ENCODE data around the gene ASS1.
"Not testable (repeated sequence)": the region's sequence is repeated elsewhere in the genome, so short reads cannot be mapped to it uniquely, and the experiment has no call there.

Gene ASS1

DNA sequence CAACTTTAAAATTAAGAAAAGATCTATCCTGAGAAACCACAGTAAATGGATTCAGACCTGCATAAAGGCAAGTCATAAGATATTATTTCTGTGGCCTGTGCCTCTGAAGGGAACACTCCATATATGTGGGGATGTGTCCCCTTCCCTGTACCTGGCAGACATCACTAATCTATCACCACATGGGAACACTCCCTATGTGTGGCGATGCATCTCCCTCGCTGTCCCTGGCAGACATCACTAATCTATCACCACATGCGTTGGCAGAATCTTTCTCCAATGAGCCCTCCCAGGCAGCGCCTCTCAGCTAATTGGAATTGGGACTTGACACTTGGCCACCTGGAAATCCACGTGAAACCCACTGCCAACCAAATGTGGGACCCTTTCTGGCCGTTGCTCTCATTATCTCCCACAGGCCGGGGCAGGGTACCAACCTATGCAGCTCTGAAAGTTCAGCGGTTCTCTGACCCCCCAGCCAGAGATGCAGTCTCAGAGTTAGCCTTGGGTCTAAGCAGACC is 25.2 kb upstream of the ASS1 start:
- DNase-seq = no peak

DNA sequence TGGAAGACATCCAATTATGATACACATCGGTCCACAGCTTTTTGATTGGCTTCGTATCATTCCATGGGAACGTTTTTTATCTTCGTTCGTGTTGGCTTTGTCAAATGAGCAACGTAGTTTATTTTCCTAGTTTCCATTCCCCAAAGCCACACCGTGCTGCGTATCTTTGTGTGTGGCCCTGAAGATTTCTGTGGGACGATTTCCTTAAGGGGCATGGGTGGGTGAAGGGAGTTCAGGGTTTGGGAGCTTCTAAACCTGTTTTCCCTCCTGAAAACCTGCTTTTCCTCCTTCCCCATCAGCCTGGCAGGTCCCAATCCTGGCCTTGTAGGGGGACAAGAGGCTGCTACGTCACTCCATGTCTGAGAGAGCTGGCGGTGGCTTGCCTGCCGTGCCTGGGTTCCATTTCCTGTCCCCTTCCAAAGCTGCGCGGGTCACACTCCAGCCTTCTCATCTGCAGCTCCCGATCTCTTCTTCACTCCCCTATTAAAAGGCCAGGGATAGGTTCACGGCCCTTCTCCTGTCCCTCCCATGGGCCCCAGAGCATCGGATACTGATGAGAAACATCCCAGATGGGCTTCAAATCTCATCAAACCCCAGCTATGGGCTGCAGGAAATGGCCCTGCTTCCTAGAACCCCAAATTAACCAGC is 23.5 kb upstream of the ASS1 start:
- no peak for DNase-seq

DNA sequence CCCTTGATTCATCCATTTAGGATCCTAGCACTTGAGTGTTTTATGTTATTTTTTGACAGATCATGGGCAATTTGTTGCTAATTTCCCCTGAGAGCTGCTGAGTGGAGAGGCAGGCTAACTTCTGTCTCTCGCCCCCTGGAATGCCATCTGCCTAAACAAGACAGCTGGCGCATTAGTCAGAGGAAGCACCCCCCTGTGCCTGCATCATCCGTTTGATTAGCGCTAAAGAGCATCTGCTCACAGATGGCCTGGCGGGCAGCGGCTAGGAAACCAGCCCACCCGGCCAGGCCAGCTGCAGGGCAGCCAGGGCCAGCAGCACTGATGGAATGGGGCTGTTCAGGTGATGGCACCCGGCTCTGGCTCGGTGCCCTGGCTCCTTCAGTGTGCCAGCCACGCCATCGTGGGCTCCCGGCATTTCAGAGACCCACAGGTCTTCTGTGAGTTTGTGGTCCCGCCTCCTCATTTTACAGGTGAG is 22.9 kb upstream of the ASS1 start:
- no peak for DNase-seq

DNA sequence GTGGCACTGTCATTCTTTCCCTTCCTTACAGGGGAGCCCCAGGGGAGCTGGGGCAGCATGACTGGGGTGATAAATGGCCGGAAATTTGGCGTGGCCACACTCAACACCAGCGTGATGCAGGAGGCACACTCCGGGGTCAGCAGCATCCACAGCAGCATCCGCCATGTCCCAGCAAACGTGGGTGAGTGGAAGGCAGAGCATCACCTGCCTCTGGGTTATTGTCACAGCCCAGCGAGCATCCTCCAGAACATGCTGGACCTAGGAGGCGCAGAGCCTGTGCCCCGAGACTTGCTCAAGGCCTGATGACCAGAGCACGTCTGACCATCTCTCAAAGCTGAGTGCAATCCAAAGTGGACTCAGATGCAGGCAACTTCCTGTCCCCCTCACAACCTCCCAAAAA is 22.2 kb upstream of the ASS1 start:
- no peak for DNase-seq

DNA sequence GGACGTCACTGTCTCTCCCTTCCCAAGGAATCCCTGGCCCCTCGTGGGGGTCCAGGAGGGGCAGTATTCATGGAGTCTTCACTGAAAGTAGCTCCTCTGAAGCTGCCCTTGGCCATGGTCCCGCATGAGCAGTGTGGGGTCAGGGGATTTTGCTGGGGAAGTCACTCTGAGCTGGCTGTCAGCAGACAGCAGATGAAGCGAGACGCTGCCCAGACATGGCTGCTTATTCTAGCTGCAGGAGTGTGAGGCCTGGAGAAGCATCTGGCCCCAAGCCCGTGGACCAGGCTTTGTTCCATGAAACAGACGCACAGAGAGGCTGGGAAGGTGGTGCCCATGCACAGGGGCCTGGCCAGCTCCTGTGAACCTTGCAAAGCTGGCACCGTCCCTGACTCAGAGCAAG is 21.5 kb upstream of the ASS1 start:
- no peak for DNase-seq

DNA sequence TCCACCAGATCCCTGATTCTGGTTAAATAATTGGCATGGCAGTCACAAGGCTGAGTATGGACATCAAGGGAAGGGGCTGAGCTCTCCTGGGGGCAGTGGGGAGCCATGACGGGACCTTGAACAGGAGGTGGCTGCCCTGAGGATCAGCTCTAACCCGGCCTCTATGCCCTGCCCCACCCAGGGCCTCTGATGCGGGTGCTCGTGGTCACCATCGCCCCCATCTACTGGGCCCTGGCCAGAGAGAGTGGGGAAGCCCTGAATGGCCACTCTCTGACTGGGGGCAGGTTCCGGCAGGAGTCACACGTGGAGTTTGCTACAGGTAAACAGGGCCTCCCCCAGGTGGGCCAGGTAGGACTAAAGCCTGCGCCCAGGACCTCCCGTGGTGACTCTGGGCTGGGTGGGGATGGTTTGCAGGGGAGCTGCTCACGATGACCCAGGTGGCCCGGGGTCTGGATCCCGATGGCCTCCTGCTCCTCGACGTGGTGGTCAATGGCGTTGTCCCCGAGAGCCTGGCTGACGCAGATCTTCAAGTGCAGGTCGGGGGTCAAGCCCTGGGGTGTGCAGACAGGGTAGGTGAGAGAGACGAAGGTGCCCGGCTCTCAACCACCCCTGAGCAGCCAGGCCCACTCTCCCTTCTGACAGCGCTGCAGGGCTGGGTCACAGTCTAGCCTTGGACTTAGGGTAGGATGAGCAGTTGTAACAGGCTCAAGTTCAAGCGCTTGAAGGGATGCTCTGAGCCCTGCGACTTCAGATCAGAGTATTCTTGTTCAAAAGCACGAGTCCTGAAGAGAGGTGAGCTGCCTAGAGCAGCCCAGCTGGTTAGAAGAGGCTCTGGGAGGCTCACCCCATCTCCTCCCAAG is 19.9 kb upstream of the ASS1 start:
- DNase-seq = no peak

DNA sequence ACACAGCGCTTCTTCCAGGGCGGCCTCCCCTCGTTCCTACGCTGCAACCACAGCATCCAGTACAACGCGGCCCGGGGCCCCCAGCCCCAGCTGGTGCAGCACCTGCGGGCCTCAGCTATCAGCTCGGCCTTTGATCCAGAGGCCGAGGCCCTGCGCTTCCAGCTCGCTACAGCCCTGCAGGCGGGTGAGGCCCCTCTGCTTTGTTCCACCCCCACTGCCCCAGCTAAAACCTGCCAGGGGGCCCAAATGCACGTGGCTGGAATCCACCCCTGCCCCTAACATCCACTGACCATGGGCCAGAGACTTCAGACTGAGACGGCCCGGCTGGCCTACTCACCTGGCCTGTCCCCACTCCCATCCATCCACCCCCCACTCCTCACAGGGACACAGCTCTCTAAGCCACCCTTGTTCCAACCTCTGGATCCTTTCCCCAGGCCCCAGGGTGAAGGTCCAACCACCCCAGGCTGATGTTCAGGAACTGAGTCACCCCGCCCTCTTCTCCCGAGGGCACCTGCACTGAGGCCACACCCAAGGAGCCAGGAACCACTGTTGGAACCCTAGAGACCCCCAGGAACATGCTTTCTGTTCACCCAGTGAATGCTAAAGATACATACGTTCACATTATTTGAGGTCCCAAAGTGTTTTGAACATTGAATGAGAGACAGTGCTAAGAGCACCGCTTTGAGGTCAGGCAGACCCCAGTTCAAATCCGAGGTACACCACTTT is 18.9 kb upstream of the ASS1 start:
- no peak for DNase-seq

DNA sequence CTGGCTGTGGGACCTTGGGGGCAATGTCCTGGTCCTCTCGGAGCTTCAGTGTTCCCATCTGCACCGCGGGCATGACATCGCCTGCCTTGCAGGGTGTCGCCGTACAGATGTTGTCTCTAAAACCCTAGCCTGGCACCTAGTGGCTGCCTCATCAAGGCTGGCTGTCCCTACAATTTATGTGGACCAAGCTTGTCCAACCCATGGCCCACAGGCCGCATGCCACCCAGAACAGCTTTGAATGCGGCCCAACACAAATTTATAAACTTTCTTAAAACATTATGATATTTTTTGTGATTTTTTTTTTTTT is 18.3 kb upstream of the ASS1 start:
- DNase-seq = no peak

DNA sequence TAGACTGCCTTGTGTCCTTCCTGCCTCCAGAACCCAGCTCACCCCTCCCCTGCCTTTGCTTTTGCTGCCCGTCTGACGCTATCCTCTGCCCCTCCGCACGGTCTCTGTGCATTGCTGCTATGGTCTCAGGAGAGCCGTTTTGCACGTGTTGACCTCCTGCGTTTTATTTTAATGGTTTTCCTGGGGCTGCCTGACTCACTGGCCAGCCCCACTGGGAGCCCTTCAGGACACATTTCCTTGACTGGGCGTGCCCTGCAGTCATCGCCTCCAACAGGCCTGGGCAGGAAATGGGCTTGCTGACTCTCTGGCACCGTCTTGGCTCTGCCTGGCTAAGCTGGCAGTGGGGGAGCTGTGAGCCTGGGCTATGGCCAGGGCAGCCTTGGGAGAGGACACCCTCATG is 17.9 kb upstream of the ASS1 start:
- peak; percentile 57 for DNase-seq

DNA sequence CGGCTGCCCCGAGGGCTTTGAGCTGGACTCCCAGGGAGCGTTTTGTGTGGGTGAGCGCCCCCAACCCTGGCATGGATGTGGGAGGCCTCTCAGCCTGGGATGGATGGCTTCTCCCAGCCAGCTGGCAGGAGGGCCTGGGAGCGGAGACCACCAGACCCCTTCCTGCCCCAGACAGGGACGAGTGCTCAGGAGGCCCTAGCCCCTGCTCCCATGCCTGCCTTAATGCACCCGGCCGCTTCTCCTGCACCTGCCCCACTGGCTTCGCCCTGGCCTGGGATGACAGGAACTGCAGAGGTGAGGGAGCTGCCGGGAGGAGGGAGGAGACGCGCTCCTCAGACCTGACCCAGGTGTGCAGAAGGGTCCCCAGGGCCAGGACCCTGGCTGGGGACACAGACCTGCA is 17.4 kb upstream of the ASS1 start:
- no peak for DNase-seq

DNA sequence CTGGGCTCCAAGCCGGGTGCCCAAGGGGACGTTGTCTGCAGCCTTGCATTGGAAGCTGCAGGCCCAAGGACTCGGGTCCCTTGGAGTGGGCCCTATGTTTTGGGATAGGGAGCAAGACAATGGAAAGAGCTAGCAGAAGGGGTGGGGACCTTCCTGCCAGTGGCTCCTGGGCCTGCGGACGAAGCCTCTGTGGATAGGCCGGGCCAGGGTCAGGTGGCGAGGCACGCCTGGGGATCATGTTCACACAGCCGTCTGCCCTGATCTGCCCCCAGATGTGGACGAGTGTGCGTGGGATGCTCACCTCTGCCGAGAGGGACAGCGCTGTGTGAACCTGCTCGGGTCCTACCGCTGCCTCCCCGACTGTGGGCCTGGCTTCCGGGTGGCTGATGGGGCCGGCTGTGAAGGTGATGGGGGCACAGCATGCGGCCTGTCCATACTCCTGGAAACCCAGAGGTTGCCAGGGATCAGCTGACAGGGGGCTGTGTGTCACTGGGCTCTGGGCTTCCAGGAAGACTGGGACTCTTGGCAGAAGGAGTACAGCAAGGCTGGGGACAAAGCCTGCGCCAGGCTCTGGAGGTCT is 16.6 kb upstream of the ASS1 start:
- no peak for DNase-seq

DNA sequence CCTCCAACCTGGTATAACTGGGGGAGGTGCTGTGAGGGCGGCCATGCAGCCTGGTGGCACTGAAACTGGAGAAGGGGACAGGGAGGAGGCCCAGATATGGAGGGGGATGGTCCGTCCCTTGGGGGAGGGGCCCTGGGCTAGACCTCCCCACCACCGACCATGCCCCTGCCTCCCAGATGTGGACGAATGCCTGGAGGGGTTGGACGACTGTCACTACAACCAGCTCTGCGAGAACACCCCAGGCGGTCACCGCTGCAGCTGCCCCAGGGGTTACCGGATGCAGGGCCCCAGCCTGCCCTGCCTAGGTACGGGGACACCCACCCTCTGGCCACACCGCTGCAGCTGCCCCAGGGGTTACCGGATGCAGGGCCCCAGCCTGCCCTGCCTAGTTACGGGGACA is 15.4 kb upstream of the ASS1 start:
- DNase-seq = no peak

DNA sequence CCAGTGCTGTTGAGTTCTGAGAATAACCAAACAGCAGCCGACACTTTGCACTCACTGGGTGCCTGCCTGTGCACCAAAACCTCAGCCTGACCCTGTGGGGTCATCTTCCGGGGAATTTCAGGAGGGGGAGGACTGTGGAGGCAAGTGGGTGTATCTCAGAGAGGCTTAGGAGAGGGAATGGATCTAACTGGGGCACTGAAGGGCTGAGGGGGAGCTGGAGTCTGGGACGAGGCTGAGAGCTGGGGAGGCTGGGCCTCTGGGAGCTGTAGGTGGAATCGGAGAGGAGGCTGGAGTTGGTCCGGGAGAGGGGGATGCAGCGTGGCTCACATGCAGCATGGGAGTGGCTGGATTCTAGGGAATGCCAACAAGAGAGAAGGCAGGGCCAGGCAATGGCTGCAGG is 14.9 kb upstream of the ASS1 start:
- no peak for DNase-seq

DNA sequence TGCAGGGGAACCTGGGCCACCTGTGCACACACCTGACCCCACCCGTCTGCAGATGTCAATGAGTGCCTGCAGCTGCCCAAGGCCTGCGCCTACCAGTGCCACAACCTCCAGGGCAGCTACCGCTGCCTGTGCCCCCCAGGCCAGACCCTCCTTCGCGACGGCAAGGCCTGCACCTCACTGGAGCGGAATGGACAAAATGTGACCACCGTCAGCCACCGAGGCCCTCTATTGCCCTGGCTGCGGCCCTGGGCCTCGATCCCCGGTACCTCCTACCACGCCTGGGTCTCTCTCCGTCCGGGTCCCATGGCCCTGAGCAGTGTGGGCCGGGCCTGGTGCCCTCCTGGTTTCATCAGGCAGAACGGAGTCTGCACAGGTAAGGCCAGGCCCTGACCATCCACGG is 14.5 kb upstream of the ASS1 start:
- DNase-seq = no peak

DNA sequence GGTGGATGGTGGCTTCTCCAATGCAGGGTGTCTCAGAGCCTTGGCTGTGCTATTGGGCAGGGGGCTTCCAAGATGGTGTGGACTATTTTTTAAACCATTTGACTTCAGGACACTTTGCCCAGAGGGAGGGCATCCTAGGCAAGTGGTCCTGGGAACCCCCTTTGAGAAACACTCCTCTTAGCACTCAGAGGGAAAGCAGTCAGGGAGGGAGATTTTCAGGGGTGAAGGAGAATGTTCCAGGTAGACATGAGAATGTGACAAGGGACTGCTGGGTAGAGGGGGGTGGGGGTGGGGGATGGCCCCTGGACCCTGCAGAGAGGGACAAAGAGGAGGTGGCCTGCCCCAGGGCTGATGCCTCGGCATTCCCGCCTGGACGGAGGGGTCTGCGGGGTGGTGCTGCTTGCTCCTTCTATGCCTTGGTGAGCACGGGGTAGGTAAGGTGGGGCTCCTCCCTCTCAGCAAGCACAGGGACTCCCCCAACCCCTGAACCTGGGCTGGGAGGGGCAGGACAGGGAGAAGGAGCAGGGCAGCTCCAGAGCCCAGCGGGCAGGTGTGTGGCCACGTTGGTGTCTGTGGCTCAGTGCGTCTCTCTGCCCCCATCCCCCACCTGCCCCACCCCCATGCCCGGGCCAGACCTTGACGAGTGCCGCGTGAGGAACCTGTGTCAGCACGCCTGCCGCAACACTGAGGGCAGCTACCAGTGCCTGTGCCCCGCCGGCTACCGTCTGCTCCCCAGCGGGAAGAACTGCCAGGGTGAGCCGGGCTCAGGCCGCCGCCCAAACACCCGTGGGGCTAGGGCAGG is 13.8 kb upstream of the ASS1 start:
- no peak for DNase-seq

DNA sequence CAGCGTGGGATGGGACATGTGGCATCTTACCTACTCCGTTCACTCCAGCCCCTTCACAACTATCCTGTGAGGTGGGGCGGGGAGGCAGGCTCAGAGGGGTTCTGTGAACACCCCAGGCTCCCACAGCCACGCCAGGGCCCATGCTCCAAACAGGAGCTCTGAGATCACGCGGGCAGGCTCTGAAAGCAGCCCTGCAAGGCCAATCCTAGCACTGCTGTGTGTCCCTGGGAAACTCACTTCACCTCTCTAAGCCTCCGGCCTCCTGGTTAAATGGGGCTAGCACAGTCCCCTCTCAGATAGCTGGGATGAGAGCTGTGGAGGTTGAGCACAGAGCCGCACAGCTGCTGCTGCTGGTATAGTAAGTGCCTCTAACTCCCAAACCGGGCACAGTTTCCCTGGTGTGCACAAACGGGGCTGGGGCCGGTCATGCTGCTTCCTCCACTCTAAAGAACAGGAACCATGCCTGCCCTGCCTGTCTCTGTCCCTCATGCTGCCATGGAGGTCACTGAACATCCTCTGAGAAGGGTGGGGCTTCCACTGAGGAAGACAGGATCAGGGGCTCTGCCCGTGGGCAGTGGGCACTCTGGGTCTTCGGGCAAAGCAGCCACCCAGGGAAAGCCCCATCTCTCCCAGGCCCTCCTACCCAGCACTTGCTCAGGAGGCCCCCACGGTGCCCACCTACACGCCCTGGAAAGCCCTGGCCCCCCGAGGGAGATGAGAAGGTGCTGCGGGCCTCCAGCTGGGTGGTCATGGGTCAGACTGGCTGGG is 13.0 kb upstream of the ASS1 start:
- DNase-seq = no peak

DNA sequence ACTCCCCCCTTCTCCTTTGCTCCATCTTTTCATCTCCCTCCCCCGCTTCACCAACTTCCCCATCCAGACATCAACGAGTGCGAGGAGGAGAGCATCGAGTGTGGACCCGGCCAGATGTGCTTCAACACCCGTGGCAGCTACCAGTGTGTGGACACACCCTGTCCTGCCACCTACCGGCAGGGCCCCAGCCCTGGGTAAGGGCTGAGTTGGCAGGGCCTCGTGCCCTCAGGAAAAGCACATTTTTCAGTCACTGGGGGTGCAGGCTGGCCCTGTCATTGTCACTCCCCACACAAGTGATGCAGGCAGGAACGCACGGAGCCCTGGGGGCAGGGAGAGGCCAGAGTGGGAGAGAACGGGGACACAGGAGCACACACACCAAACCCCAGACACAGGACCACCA is 12.4 kb upstream of the ASS1 start:
- no peak for DNase-seq

DNA sequence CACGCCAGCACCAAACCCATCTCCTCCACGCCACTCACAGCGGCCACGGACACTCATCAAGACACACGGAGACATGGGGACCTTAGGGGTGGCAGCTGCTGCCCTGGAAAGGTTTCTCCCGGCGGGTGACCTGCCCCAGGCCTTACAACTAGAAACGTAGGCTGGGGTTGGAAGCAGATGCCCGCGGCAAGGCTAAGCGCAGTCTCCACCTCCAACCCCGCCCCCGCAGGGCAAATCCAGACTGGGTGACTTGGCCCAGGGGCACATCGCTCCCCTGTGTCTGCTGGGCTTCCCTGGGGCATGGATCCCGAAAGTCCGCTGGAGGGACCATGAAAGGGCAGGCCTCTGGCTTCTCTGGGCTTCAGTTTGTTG is 12.0 kb upstream of the ASS1 start:
- no peak for DNase-seq

DNA sequence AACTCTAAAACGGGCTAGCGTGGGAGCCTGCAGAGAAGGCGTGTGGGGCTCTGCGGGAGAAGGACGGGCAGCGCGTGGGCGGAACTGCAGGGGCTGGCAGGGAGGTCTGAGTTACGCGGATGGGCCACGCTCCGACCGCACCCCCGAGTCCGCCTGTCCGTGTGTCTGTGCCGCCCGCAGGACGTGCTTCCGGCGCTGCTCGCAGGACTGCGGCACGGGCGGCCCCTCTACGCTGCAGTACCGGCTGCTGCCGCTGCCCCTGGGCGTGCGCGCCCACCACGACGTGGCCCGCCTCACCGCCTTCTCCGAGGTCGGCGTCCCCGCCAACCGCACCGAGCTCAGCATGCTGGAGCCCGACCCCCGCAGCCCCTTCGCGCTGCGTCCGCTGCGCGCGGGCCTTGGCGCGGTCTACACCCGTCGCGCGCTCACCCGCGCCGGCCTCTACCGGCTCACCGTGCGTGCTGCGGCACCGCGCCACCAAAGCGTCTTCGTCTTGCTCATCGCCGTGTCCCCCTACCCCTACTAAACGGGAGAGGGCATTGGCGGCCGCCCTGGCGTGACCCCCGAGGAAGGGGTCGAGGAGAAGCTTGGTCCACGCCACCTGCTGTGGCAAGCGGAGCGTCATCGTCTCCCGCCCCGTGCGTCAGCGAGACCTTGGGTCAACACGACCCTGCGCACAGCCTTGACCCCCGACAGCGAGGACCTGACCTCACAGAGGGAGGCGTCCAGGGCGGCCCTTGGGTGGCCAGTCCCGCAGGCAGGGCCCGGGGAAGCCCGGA is 11.4 kb upstream of the ASS1 start:
- no peak for DNase-seq

DNA sequence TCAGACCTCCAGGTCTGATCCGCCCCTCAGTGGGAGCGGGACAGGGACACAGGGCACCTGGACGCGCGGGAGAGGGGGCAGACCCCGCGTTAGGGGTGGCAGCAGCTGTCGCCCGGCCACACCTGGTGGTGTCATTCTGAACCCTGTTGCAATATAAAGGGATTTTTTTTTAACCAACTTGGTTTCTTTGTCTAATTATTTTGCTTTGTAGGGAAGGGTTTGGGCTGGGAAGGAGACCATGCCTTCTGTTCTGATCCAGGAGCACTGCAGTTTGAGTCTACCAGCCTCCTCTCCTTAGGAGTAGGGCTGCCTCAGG is 10.9 kb upstream of the ASS1 start:
- no peak for DNase-seq

DNA sequence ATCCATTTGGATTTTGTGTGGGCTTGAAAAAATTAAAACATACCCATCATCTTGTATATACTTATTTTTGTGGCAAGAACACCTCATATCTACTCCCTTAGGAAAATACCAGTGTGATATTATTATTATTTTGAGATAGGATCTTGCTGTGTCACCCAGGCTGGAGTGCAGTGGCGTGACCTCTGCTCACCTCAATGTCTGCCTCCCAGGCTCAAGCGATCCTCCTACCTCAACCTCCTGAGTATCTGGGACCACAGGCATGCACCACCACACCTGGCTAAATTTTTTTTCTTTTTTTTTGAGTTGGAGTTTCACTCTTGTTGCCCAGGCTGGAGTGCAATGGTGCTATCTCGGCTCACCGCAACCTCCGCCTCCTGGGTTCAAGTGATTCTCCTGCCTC is 10.1 kb upstream of the ASS1 start:
- not testable (repeated sequence) for DNase-seq
